Measurements from ENCODE around the gene BBS12. TPM values are rescaled to one million over a fixed set of nuclear protein-coding genes. Genes with fewer than 3 reads are reported as not detected.
A peak's percentile ranks its signal among the peaks of the same experiment; 100 is the strongest.

Gene BBS12
- total and polyA plus RNA-seq, 9 of the 15 experiments (the other 6 are each of a cell fraction or from before 2014, with no cell fraction given), result 2.7 to 6.5 (median 3.3) TPM

GRCh38 chr4:122775987-122776836 is 43.7 kb downstream of the BBS12 start (continued):
- TF ChIP-seq ZNF518B (CRISPR knock-in tag; IDR thresholded peaks at IDR 0.05), result no peak
- TF ChIP-seq DACH1 (IDR thresholded peaks at IDR 0.05; ENCODE audit: partially characterized antibody), result no peak
- no peak for TF ChIP-seq DLX4 (CRISPR knock-in tag; IDR thresholded peaks at IDR 0.05)
- no peak for TF ChIP-seq DNMT1 (IDR thresholded peaks at IDR 0.05)
- TF ChIP-seq KDM5B (IDR thresholded peaks at IDR 0.05; ENCODE audit: insufficient replicate concordance, low read depth, low read length), result no peak
- TF ChIP-seq GATAD2B (IDR thresholded peaks at IDR 0.05; ENCODE audit: borderline replicate concordance), result 0 out of 2 replicates have a peak, but pooled peaks have one; percentile 36
- peak; percentile 62; the same call in 1 of the 2 replicates for TF ChIP-seq NCOA1 (IDR thresholded peaks at IDR 0.05; ENCODE audit: low read depth)
- no peak for TF ChIP-seq OTX1 (CRISPR knock-in tag; IDR thresholded peaks at IDR 0.05)
- no peak for TF ChIP-seq ZNF561 (CRISPR knock-in tag; conservative IDR thresholded peaks at IDR 0.05)
- peak; percentile 90 for TF ChIP-seq DPF2 (IDR thresholded peaks at IDR 0.05)
- TF ChIP-seq ZFPM2 (CRISPR knock-in tag; IDR thresholded peaks at IDR 0.05), result no peak
- no peak for TF ChIP-seq CREB3 (tag; conservative IDR thresholded peaks at IDR 0.05; ENCODE audit: low read depth)
- TF ChIP-seq ZC3H4 (CRISPR knock-in tag; IDR thresholded peaks at IDR 0.05; ENCODE audit: borderline replicate concordance), result no peak
- no peak for TF ChIP-seq ZNF551 (CRISPR knock-in tag; IDR thresholded peaks at IDR 0.05)
- TF ChIP-seq HMGN3 (IDR thresholded peaks at IDR 0.05; ENCODE audit: borderline replicate concordance, extremely low read depth, insufficient read length, low read depth, low read length), result no peak
- TF ChIP-seq ARID1B (IDR thresholded peaks at IDR 0.05), result peak; percentile 91
- TF ChIP-seq HOXB6 (CRISPR knock-in tag; IDR thresholded peaks at IDR 0.05; ENCODE audit: borderline replicate concordance), result no peak
- peak; percentile 83 for TF ChIP-seq POLR2AphosphoS5 (IDR thresholded peaks at IDR 0.05; ENCODE audit: control insufficient read depth, insufficient read depth, low read depth, low read length)
- TF ChIP-seq CREM (IDR thresholded peaks at IDR 0.05; ENCODE audit: low read depth), result 0 out of 2 replicates have a peak, but pooled peaks have one; percentile 55
- TF ChIP-seq ZNF398 (CRISPR knock-in tag; IDR thresholded peaks at IDR 0.05), result no peak

All from K562 (cell line).